HG03039 (cell line): ENCODE measurements around the gene PIANP.
"Not testable (repeated sequence)": the region's sequence is repeated elsewhere in the genome, so short reads cannot be mapped to it uniquely, and the experiment has no call there.

ENCODE experiments used
- ATAC-seq: cut with Tn5 transposase; IDR thresholded peaks from one replicate; pipeline ENCODE4 v1.9.1; 2021; ENCODE audit warnings: mild to moderate bottlenecking, moderate library complexity; ENCODE audit not compliant: unreplicated experiment

PIANP gene

DNA sequence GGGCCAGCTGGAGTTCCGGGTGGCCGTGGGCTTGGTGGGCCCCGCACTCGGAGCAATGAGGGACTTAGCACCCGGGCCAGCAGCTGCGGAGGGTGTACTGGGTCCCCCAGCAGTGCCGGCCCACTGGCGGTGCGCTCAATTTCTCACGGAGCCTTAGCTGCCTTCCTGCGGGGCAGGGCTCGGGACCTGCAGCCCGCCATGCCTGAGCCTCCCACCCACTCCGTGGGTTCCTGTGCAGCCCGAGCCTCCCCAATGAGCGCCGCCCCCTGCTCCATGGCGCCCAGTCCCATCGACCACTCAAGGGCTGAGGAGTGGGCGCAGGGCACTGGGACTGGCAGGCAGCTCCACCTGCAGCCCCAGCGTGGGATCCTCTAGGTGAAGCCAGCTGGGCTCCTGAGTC, 7.7 kb upstream of the PIANP start:
- not testable (repeated sequence) for ATAC-seq

DNA sequence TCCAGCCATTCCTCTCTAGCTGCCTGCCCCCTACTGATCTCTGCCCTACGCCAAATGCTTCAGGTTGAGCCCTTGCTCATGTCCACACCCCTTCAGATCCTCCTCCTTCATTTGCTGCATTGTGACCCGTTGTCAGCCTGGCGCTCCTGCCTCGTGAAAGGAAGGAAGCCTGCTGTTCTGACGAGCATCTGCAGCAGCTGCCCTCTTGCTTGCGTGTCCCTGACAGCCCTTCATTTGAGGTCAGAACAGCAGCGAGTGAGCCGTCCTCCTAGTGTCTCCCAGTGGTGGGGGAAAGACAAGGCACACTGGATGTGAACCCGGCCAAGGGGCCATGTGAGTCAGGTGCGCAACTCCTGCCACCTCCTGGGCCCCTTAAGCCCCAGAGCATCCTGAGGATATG, 3.0 kb upstream of the PIANP start:
- ATAC-seq: no peak

DNA sequence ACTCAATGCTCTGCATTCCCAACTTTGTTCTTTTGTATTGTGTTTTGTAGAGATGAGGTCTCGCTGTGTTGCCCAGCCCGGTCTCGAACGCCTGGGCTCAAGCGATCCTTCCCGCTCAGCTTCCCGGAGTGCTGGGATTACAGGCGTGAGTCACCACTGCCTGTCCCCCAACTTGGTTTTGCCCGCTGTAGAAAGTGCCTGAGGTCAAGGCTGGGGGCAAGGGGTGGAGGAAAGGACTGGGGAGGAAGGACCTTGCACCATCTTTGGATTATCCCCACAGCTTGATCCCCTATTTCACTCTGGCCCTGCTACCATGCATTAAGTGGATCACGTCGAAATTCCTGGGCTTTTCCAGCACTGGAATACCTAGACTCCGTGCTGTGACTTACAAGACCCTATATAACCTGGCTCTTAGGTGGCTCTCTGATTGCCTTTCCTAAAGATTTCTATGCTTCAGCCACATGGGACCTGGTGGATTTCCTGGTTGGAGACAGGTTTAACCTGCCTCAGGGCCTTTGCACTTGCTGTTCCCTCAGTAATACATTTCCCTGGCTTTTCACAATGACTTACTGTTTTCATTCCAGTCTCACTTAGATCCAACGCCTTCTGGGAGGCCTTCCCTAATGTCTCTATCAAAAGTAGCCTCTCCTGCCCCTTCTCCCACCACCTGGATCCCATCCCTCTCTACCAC, 608 bp upstream of the PIANP start:
- no peak for ATAC-seq

DNA sequence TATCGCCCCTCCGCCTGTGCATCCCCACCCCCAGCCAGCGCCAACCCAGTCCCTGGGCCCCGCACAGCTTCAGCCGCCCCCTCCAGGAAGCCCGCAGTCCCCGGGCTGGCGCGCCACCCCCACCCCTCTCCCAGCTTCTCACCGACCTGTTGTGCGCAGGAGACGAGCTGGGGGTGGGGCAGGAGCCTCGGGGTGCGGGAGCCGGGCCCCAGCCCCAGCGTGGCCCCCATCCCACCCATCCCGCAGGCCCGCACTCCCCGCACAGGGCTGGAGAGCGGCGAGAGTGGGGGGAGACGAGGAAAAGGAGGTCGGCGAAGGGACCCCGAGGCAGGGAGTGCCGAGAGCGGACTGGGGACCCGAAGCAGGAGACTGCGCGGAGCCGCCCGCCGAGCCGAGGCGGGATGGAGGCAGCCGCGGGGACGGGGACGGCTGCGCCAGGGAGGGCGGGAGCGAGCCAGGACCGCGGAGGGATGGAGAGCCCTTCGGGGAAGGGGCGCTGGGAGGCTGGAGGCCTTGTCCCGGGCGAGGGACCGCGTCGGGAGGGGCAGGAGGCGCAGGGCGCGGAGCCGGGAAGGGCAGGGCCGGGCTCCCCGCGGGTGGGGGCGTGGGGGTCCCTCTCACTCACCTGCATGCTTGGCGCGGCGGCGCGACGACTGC, 498 bp downstream of the PIANP start:
- no peak for ATAC-seq

DNA sequence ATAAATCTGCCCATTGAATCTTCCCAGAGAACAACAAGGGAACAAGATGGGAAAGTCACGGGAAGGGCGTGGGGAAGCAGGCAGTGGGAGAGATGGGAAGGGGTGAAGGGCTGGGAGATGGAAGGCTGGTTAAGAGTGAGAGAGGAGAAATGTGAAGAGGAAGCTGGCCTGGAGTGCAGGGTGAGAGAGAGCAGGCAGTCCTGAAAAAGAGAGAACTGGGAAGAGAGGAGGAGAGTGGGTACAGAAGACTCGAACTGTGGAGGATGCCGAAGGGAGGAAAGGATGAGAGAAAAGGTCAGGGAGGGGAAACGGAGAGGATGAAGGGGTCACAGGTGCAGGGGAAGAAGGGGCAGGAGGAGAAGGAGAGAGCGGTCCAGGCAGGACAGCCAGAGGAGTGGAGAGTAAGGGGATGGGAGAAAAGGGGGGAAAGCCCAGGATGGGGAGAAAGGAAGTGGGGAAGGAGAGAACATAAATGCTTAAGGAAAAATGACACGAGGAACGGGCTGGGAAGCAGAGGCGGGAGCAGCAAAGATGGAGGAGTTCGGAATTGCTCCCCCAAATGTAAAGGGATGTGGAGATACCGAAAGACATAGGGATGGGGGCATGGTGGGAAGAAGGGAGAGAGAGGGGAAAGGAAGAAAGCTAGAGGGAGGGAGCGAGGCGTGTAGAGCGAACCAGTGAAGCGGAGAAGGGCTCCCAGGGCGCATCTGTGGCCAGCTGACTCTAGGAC, 1.2 kb downstream of the PIANP start:
- no peak for ATAC-seq

DNA sequence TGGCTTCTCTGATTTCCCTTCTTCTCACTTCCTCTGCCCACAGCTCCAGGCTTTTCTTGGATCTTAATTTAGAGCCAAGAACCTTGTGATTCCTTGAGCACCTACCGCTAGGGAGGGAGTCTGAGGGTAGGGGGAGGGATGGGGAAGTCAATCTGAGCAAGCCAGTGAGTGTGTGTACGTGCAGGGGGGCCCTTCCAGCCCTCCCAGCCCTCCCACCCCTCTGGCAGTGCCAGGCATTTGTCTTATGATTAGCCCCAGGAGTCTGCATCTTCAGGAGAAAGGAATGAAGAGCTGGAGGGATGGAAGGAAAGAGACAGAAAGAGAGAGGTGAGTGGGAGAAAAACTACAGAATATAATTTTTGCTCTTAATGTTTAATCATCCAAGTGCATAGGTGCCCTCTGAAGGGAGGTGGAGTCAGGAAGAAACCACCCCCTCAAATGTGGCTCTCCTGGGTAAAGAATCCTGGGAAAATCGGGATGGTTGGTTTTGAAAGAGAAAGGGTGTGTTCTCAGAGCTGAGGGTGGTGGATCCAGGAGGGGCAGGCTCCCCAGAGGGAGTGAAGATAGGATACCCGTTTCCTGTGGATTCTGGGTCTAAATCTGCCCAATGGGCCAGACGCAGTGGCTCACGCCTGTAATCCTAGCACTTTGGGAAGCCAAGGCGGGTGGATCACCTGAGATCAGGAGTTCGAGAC, 2.1 kb downstream of the PIANP start:
- ATAC-seq: no peak

DNA sequence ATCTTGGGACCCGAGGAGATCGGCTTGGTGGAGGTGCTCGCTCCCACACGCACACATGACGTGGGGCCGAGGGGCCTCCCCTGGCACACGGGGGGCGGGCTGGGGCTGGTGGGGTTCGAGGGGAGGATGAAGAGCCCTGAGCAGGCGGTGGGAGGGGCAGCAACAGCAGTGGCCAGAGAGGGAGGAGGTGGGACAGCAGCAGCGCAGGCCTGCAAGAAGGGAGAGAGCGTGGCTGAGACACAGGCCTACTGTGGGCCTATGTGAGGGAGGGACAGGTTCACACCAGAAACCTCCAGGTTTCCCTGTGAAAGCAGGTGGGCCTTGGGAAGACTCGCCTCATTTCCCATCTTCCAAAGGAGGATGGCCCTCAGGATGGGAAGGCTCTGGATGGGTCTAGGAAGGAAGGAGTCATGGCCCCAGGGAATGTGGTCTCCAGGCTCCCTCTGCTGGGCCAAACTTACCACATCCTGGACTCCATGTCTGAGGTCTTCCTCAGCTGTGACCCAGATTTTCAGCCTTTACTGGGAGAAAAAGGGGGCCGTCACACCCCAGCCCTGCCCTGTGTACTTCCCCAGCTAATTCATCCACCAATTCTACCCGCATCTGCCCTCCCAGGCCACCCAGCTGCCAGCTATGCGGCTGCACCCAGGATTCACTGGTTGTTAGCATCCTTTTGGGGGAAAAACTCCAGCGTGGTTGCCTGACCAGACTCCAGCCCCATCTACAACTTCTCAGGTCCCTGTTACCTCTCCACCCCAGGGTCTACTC, 2.8 kb downstream of the PIANP start:
- no peak for ATAC-seq

DNA sequence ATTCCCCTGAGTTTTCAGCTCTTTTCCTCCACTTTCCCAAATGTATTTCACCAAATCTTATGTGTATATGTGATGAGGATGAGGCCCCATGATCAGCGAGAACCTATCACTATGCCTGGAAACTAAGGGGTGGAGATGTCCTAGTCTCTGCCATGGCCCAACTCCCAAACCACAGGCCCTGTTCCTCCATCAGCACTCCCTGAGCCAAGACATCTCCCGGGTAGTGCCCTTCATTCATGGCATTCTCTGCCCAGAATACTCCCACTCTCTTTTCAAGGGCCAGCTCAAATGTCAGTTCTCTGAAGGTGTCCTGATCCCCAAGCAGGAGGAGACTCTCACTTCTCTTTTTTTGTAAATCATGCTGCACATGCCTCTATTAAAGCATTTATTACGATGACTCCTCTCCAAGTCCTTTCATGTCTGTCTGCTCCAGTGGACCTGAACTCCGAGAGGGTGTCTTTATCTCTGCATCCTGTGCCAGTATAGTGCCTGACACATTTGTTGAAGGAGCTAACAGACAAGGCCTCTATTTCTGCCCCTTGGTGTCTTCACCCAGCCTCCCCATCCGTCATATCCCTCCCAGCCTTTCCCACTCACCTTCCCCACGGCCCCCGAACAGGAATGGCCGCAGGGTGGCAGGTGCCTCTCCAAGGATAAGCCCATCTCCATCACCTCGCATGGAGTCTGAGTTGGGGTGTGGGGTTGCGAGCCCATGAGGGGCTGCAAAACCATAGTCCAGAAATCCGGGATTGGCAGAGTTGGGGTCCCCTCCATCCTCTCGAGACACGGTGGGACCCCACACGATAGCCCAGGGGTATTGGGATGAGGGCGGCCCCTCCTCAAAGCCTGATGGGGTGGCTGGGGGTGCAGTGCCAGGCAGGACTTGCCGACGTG, 3.7 kb downstream of the PIANP start:
- ATAC-seq: no peak

DNA sequence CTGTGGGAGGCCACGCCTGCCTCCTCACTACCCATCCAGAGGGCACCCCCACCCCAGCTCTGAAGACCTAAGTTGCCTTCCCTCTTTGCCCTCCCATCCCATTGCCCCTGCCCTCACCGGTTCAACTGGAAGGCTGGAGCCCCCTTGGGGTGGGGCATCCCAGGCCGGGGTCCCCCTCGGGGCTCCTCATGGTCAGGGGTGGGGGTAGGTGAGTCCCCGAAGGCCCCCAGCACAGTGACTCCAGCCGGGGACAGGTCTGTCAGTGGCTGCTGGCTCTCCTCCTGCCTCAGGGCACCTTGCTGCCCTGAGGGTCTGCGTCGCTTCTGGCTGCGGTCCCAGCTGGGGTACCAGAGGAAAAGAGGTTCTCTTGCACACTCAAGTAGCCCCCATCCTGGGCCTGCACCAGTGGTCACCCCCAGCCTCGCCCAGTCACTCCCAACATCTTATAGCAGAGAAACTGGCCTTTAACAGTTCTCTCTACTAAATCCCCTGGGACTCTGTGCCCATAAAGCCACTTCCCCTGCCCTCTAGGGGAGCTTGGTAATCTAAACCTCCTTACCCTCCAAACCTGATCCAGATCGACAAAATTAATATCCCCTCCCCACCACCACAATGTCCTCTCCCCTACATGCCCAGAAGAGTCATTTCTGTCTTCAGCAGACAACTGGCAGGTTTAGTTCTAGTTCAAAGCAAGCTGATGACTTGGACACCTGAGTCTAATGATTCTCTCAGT, 5.1 kb downstream of the PIANP start:
- ATAC-seq: no peak

DNA sequence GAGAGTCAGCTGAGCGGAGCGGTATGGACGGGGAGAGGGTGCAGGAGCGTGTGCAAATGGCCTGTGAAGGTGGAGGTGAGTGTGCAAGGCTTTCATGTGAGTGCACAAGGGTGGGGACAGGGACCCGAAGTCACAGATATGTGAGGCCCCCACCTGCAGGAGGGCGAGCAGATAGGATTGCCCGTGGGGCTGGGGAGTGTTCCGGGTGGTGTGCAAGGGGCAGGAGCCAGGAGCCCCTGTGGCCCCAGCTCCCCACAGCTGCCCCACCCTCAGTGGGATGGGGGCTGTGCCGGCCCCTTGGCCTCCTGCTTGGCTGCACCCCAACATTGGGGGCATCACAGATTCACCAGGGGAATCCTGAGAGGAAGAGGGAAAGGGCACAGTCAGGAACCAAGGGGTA, 5.9 kb downstream of the PIANP start:
- no peak for ATAC-seq

DNA sequence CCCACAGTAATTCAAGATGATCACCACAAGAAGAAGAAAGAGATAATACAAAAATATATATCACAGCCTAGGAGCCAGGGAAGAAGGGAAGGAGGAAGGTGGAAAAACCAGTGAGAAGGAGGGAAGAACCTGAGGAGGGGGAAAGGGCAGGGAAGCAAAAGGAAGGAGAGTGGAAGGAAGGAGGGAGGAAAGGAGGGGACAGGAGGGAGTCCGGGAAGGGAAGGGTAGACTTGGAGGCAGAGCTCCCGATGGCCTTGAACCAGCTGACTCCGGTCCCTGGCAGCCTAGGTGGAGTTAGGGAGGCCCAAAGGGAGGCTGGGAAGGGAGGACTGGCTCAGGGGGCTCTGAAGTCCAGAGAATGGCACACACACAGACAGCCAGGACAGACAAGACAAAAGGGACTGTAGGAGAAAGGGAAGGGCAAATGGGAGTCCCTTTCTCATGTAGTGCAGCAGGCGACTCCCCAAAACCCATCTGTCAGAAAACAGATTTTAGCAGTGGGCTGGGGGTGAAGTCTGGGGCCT, 6.7 kb downstream of the PIANP start:
- no peak for ATAC-seq

DNA sequence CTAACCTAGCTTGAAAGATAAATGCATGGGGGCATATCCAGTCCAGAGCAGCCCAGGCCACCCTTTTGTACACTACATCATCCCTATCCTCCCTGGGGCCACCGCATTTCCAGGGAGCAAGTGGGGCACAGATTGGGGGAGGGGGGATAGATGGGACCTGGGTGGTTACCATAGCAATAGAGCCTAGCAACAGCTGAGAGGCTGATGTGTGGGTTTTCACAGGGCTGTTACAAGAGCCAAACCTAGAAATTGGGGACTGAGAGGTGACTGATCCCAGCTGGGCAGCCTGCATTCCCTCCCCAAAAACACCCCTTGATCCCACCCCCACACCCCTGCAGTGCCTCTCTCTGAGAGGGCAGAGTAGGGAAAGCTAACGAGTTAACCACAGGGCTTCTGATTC, 7.7 kb downstream of the PIANP start:
- ATAC-seq: no peak

DNA sequence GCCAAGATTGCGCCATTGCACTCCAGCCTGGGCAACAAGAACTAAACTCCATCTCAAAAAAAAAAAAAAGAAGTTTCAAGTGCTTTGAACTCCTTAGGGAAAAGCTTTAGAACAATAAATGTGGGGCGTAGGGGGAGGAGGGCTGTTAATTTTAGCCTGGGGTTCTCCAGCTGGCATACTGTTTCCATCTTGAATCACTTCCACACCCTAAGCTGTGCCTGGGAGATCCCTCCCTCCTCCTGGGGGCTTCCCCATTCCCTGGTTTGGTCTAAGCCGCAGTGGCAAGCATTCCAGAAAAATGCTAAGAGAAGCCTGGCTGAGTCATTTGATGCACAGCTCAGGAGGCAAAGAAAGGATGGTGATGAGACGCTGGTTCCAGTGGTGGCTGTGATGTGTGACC, 9.1 kb downstream of the PIANP start:
- no peak for ATAC-seq

DNA sequence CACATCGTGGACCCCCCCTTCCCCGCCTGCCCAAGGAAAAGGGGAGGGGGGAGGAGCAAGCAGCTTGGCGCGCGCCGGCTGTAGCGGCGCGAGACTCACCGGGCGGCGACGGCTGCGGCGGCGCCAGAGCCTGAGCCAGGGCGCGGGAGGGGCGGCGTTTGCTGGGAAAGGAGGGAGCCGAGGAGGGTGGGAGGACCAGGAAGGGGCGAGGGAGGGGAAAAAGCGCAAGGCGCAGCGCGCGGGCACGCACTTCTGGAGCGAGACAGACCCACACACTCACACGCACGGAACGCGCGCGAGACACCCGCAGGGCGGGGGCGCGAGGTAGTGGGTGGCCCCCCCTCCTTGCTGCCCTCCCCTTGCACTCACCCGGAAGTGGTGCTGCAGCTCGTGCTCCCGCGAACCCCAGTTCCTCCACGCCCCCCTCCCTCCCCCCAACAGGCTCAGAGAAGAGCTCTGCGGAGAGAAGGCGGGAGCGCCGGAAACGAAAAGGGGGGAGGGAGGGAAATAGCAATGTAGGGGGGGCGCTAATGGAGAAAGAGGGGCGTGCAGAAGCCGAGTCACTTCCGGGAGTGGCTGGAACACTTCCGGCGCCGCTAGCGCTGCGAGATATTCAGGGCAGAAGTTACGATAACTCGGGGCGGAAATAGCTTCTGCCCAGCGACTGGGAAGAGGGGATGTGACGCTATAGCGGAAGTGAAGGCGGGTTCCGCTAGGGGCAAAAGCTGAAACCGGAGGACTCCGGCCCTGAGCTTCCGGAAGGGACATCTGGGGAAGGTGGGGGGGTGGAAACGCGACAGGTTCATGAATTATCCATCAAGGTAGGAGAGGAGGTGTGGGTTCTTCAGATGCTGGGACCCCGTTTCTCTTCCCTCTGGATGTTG, 11.4 kb downstream of the PIANP start, which contains the start of gene ZNF384:
ZNF384 (minus strand) TSS at position 377 of the 884 bp plus-strand sequence. CDS start 9,855 bp downstream, outside the sequence.
- ATAC-seq: peak; percentile 68

DNA sequence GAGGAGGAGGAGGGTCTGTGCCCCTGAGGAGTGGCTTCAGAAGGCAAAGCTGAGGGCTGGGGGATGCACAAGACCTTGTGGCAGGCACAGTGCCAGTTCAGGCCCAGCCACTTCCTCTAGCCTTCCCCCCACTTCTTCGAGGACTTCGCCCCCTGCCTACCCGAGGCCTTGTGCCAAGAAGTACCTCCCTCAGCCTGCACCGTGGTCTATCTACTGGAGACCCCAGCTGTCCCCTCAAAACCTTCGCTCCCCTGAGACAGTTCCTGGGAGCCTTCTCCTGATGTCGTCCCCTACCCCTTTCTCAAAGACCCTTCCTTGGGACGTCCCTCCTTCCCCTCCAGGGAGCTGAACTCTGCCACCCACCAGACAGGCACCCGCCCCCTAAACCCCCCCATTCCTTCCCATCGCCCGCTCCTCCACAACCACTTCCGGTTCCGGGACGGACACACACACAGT, 12.0 kb downstream of the PIANP start:
- no peak for ATAC-seq

DNA sequence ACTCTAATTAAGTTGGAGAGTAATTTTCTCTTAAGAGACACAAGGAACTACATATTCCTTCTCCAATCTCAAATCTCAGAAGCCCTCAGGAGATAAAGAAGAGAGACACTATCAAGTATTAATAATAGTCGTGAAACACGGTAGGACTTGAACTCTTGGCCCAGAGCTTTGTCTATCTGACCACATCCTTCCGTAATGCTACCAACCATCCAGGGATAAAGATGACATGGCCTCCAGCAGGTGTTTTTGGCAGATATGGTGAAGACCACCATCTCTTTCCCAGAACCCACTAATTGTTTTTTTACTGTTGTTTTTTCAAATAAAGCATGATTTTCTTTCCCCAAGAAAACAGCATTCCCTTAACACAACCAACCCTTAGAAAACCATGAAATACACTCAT, 14.8 kb downstream of the PIANP start:
- ATAC-seq: no peak

DNA sequence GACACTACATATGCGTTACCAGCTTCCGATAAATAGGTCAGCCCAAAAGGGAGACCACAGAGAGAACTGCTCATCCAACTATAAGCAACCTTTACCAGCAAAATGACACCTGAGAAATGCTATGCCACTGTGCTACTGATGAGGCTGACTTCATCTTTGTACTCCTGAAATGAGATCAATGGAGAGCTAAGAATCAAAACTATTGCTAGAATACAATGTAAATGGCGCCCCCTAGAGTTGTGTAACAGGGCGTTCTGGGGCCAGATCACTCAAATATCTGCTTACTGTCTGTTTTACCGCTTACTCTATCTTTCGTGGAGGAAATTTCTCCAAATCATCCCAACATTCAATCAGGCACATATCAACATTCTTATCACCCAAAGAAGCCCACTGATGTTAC, 16.0 kb downstream of the PIANP start:
- no peak for ATAC-seq

DNA sequence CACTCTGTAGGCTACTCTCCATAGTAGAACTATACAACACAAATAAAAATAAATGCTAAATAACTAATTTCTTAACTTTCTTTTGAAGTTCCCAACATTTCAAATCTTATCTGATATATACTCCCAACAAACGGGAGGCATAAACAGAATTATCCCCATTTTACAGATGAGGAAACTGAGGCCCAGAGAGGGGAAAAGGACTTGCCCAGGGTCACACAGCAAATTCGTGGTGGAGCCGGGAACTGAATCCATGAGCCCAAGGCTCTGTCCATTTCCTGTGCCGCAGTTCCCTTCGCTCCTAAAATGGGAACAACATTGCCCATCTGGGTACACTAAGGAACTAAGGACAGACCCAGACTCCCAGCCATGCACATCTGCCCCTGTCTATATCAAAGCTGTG, 23.7 kb downstream of the PIANP start:
- no peak for ATAC-seq
